HEK293T (cell line): ENCODE results near the gene HOXA9.

Source experiments
- ARNT ChIP-seq: fragments of 450-650 bp; IDR thresholded peaks from 2 replicates; pipeline ENCODE4 v1.6.1; 2017; ENCODE audit warnings: mild to moderate bottlenecking
- BHLHE40 ChIP-seq: fragments of 450-650 bp; IDR thresholded peaks from 2 replicates; pipeline ENCODE4 v1.6.1; 2016; ENCODE audit warnings: mild to moderate bottlenecking, moderate library complexity, borderline replicate concordance
- CTBP1 ChIP-seq: fragments of 450-650 bp; IDR thresholded peaks from 2 replicates; pipeline ENCODE4 v1.6.1; 2016; ENCODE audit warnings: borderline replicate concordance
- ELF4 ChIP-seq: fragments of 450-650 bp; IDR thresholded peaks from 2 replicates; pipeline ENCODE4 v1.6.1; 2017; ENCODE audit warnings: antibody characterized with exemption
- FOXA1 ChIP-seq: fragments of 450-650 bp; IDR thresholded peaks from 2 replicates; pipeline ENCODE4 v1.6.1; 2016; ENCODE audit warnings: mild to moderate bottlenecking
- FOXK2 ChIP-seq: fragments of 450-650 bp; IDR thresholded peaks from 2 replicates; pipeline ENCODE4 v1.6.1; 2016; ENCODE audit warnings: mild to moderate bottlenecking
- FOXM1 ChIP-seq: fragments of 450-650 bp; IDR thresholded peaks from 2 replicates; pipeline ENCODE4 v1.6.1; 2017; ENCODE audit warnings: mild to moderate bottlenecking, borderline replicate concordance
- HDGF ChIP-seq: fragments of 450-650 bp; IDR thresholded peaks from 2 replicates; pipeline ENCODE4 v1.6.1; 2017; ENCODE audit warnings: antibody characterized with exemption, borderline replicate concordance
- NFRKB ChIP-seq: fragments of 450-650 bp; IDR thresholded peaks from 2 replicates; pipeline ENCODE4 v1.6.1; 2016; ENCODE audit warnings: mild to moderate bottlenecking, moderate library complexity
- PKNOX1 ChIP-seq: fragments of 450-650 bp; IDR thresholded peaks from 2 replicates; pipeline ENCODE4 v1.6.1; 2016
- SP1 ChIP-seq: fragments of 450-650 bp; IDR thresholded peaks from 2 replicates; pipeline ENCODE4 v1.6.1; 2017
- TARDBP ChIP-seq: fragments of 450-650 bp; IDR thresholded peaks from 2 replicates; pipeline ENCODE4 v1.6.1; 2016
- ZNF384 ChIP-seq: fragments of 450-650 bp; IDR thresholded peaks from 2 replicates; pipeline ENCODE4 v1.6.1; 2016

GRCh38 chr7:27194686-27195379 lies 29.5 kb upstream of the HOXA9 start:
- TF ChIP-seq BHLHE40 (no peak), HDGF (no peak), FOXM1 (no peak), FOXK2 (no peak), TARDBP (no peak), ELF4 (no peak), PKNOX1 (no peak), FOXA1 (no peak), CTBP1 (no peak), SP1 (no peak), ZNF384 (no peak), NFRKB (no peak), ARNT (no peak)
